Right hindlimb (tissue), 1 donor: ENCODE data around the gene AHSP.
"Not testable (repeated sequence)": the region's sequence is repeated elsewhere in the genome, so short reads cannot be mapped to it uniquely, and the experiment has no call there.

ENCODE experiments used
- DNase-seq: peaks from one replicate; pipeline ENCODE4 v3.0.0-alpha.2; 2018

AHSP gene

GRCh38 chr16:31501226-31501965, 26.3 kb upstream of the AHSP start:
- no peak for DNase-seq

GRCh38 chr16:31501966-31502348, 25.7 kb upstream of the AHSP start:
- no peak for DNase-seq

GRCh38 chr16:31502981-31503380, 24.7 kb upstream of the AHSP start:
- no peak for DNase-seq

- not testable (repeated sequence) for DNase-seq
These were observed 24.1 kb upstream of the AHSP start for GRCh38 chr16:31503555-31503954.

DNA sequence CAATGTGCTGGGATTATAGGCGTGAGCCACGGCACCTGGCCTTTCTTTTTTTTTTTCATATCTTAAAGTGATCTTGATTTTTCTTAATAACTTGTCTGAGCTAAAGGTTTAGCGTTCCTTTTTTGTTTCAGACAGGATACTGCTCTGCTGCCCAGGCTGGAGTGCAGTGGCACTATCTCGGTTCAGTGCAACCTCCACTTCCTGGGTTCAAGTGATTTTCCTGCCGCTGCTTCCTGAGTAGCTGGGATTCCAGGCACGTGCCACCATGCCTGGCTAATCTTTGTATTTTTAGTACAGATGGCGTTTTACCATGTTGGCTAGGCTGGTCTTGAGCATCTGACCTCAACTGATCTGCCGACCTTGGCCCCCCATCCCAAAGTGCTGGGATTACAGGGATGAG, 23.5 kb upstream of the AHSP start:
- DNase-seq: no peak

DNA sequence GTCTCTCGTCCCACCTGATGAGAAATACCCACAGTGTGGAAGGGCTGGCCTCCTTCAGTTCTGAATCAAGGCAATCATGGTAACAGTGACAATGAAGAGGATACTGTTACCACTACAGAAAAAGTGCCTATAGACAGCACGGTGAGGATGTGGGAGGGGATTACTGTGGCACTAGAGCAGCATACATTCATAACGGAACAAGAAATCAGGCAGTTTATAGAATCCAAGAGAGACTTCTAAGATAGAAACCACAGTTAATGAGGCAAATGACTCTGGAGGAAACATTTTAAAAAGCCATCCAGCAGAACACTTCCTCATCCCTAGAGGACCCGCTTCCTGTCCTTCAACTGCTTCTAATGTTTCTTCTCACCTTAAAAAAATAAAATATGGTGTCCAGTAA, 22.2 kb upstream of the AHSP start:
- DNase-seq: no peak

DNA sequence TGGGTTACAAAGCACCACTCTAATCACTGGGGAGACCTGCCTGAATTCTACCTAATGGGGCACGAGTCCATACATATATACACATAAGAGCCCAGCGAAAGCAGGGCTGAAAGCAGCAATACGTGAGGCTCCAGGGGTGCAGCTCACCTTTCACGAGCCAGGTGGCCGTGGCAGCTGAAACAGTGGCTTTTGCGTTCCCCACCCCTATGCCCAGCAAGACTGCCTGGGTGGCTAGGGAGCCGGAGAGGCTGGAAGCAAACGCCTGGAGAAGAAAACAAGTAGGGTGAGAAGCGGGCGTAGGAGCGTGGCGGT, 20.1 kb upstream of the AHSP start:
- DNase-seq: no peak

DNA sequence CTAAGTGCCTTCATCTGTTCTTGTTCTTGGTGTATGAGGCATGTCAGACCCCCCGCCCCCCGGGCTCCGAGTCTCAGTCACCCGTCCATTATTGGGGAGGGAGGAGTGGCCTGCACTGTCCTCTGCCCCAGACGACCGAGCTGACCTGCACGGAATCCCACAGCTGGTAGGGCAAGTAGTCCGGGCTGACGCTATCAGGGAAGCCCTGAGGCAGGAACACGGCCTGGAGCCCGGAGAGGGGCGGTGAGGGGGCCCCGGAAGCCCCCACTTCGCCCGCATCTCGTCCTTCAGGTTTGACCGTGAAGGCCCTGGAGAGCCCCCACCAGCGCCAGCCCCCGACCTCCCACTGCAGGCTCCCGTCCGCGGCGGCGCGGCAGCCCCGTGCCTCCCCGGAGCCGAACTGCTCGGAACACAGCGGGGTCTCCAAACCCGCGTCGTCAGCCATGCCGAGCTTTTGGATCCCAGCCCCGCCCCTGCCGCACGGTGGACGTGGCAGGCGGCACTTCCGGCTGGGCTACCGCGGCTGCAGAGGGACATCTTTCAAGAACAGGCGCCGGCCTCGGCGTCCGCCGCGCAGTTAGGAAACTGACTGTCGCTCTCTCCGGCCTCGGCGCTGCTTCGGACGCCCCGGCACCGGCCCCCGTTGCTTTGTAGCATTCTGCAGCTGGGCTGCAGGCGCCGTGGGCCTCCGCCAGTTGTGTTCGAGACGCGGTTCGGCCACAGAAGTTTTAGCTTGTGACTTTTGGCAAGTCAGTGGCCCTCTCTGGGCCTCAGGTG, 19.6 kb upstream of the AHSP start, which contains the start of gene RUSF1:
Gene RUSF1, minus strand, starts transcription at position 463 of the 777 bp plus-strand sequence. Its CDS starts 18 bp downstream, at position 445.
- peak; percentile 96 for DNase-seq

DNA sequence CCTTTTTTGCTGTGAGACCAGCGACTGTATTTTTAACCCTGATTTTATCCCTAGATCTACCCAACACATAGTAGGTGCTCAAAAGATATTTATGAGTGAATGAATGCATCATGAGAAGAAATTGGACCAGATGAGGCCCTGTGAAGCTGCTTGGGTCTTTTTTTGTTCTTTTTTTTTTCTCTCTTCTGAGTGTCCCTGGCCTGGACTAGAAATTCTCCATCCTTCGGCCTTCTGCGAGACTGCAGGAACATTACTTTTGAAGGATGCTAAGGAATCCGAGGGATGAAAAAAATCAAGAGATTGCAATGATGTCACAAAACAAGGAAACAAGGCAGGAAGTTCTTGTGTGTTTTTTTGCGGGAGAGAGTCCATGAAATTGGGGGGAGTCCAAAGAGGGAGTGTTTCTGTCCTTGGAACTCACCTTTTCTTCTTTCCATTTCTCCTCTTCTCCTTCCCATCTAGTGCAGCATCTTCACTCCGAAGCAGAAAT, 18.9 kb upstream of the AHSP start:
- DNase-seq: no peak

- DNase-seq: no peak
These were observed 14.6 kb upstream of the AHSP start for GRCh38 chr16:31513126-31513525.

DNA sequence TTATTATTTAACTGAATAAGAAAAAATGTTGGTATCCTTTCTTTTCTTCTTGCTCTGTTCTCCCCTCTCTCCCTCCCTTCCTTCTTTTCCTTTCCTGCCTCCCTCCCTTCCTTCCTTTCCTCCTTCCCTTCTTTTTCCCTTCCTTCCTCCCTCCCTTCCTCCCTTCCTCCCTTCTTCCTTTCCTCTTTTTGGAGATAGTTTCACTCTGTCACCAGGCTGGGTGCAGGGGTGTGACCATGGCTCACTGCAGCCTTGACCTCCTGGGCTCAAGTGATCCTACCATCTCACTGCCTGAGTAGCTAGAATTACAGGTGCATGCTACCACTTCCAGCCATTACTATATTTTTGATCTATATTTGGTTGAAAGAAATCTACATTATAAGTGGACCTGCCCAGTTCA, 13.8 kb upstream of the AHSP start:
- no peak for DNase-seq

- DNase-seq: no peak
These were observed 9.8 kb upstream of the AHSP start for GRCh38 chr16:31517800-31518402.

DNA sequence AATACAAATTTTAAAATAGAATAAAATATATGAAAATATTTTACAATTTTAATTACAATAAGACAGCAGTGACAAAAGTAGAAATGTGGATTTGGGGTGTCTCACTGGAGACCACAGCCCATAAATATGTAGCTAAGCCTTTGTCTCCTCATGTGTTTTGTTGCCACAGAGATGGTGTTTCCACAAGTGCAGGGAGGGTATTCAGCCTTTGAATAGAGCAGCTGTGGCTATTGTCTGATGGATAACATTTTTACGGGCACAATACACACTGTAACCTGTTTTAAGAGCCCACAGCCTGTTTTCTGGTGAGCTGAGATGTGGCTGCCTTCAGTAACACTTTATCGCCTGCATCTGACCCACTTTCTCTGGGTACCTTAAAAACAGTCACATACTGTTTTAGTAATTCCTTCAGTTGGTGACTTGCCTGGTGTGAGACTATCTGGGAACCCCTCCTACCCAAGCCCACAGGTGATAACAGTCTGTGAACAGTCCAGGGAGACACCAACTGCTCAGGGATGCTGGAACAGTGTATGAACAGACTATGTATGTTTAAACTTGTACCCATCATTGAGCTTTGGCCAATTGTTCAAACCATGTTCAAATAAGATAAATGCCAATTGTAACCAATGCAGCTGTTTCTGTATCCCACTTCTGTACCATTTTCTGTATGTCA, 7.8 kb upstream of the AHSP start:
- no peak for DNase-seq

DNA sequence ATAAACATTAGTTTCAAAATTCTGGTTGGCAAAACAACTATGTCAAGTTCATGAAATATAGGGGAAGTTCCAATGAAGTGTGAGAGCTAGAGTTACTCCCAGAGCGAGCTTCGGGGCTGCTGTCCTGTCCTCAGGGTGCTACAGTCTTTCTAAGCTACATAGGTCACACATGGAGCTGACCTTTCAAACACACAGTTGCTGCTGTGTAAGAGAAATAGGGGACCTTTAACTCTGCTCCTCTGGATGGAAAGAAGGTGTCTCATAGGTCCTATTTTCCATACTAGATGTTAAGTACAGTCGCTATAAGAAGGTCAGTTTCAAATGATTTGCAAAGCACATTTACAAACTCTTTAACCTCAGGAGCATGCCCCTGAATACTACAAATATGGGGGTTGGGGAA, 6.3 kb upstream of the AHSP start:
- no peak for DNase-seq

GRCh38 chr16:31522071-31522470, 5.6 kb upstream of the AHSP start:
- DNase-seq: no peak

- not testable (repeated sequence) for DNase-seq
These were observed 3.9 kb upstream of the AHSP start for GRCh38 chr16:31523768-31524167.

- DNase-seq: no peak
These were observed 2.6 kb upstream of the AHSP start for GRCh38 chr16:31525113-31525512.

DNA sequence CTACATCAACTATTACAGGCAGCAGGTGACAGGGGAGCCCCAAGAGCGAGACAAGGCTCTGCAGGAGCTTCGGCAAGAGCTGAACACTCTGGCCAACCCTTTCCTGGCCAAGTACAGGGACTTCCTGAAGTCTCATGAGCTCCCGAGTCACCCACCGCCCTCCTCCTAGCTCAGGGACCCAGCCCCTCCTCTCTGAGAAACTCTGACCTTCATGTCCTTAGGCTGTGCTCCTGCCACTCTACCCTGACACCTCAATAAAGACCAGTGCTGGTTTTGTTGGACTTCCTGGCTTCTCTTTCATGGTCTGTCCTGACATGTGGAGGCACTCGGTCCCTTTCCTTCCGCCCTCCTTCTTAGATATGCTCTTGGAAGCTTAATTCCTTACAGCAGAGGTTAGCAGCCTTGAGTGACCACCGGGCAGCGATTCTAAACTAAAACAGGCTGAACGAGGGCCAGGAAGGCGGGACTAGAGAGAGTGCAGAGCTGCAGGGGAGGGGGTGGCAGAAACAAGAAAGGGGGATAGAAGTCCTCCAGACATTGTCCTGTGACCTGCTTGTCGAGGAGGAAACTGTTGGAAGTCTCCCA, 915 bp downstream of the AHSP start:
- no peak for DNase-seq

DNA sequence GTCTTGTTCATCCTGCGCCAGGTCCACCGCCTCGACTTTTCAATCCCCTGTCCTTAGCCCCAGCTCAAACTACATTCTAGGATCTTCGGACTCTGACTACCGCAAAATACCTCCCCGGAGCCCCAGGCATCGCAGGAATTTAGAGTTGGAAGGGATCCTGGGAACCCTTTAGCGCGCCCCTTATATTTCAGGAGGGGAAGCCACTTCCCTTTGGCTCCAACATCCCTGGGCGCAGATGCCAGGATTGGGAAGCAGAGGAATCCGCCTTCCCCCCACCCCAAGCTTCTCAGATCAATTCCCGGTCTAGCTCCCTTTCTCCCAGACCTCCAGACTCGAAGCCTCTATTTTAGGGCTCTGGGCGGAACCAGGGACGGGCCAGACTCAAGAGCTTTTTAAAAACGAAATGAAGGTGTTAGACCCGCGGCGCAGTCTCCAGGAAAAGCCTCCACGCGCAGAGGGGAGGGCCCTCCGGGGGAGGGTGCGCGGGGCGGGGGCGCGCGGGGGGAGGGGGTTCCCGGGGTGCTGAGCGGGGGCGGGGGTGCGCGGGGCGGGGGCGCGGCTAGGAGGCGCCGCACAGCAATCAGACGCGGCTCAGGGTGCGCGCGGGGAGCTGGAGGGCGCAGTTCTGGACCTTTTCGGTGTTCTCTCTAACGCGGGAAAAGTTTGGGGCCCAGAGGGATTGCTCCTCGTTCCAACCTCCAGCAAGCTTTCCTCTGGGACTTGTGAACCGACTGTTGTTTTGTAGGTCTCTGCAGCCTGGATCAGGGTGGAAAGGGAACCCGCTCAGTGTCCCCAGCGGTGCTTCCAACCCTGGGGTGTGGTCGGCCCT, 1.6 kb downstream of the AHSP start:
- peak; percentile 82 for DNase-seq

DNA sequence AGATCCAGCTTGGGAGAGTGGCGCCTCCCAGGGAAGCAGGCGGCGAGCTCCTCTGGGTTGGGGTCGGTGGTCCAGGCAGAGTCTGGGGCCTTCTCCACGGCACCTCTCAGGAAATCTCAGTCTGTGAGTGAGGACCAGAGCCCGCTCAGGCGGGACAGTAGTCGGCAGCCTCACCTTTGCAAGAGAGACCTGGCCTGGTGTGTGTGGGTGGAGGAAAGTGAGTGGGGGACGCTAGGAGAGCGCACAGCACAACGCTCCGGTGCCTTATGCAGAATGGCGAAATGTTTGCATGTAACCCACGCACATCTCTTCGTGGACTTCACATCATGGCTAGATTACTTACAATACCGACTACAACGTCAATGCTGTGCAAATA, 2.2 kb downstream of the AHSP start:
- no peak for DNase-seq

DNA sequence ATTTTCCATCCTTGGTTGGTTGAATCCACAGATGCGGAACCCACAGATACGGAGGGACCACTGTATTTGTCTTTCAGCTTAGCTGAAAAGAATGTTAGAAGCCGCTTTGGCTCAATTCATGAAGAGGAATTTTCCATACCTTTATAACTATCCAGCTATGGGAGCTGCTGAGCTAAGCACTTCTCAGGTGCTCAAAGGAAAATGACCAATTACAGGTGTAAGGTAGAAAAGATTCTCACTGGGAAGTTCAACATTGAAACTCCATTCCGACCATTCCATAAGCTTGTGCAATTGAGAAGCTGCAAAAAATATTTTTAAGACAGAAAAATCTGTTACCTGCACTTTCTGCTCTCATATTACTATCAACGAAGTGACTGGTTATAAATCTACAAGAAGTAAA, 2.7 kb downstream of the AHSP start:
- no peak for DNase-seq

DNA sequence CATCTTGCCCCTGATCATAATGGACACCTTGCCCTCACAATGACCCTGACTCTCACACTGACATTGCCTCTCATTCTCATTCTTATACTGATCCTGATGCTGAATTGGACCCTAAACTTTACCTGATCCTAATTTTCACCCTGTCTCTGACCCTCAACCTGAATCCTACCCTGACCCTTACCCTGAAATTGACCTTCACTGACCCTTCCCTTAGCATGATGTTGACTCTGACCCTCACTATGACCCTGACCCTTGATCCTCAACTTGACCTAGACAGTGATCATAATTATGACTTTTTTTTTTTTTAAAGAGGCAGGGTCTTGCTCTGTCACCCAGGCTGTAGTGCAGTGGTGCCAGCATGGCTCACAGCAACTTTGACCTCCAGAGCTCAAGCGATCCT, 3.4 kb downstream of the AHSP start:
- no peak for DNase-seq
